ENCODE measurements around the gene ANAPC7. TPM values are rescaled to one million over a fixed set of nuclear protein-coding genes. Genes with fewer than 3 reads are reported as not detected.

Gene ANAPC7
- total RNA-seq, 1 experiment from 2014 or later, result 144 TPM

GRCh38 chr12:110353211-110353965 lies 50.1 kb downstream of the ANAPC7 start:
- Histone ChIP-seq H3K4me1 (ENCODE audit: insufficient read depth, low read length, poor library complexity, severe bottlenecking) (no peaks in the 10 kb centered on the region), H3K27ac (ENCODE audit: low read depth, low read length, poor library complexity, severe bottlenecking) (no peak overlapping the region), H3K4me3 (ENCODE audit: low read depth, low read length, poor library complexity, severe bottlenecking) (no peak overlapping the region), H3K9me3 (ENCODE audit: low read depth, low read length, poor library complexity, severe bottlenecking) (no peaks in the 10 kb centered on the region), H3K36me3 (ENCODE audit: insufficient read depth, low read length, poor library complexity, severe bottlenecking) (peaks cover 7% of the 10 kb centered on the region), H3K27me3 (replicated peaks; ENCODE audit: insufficient read depth, low read depth, low read length, poor library complexity) (no peaks in the 10 kb centered on the region)
- BruUV-seq (replicated peaks), result no TSS peak
- DNase-seq (ENCODE audit: low spot score), result no peak
- intact Hi-C loops (cut with micrococcal nuclease; ENCODE audit: unreplicated experiment), result no loop called here
- POLR2A ChIA-PET (ENCODE audit: low non-redundant PET), result no interaction called here
- CTCF ChIA-PET, result interaction anchor here (0.6 kb wide), 2 partner anchors 31 to 239 kb away, joined by 3 to 4 read pairs; no protein-coding TSS in a partner anchor
- no peak for TF ChIP-seq EZH2 (IDR thresholded peaks at IDR 0.05; ENCODE audit: borderline replicate concordance, low read depth, low read length, poor library complexity, severe bottlenecking)
- TF ChIP-seq, protein P1, sequence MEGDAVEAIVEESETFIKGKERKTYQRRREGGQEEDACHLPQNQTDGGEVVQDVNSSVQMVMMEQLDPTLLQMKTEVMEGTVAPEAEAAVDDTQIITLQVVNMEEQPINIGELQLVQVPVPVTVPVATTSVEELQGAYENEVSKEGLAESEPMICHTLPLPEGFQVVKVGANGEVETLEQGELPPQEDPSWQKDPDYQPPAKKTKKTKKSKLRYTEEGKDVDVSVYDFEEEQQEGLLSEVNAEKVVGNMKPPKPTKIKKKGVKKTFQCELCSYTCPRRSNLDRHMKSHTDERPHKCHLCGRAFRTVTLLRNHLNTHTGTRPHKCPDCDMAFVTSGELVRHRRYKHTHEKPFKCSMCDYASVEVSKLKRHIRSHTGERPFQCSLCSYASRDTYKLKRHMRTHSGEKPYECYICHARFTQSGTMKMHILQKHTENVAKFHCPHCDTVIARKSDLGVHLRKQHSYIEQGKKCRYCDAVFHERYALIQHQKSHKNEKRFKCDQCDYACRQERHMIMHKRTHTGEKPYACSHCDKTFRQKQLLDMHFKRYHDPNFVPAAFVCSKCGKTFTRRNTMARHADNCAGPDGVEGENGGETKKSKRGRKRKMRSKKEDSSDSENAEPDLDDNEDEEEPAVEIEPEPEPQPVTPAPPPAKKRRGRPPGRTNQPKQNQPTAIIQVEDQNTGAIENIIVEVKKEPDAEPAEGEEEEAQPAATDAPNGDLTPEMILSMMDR (conservative IDR thresholded peaks at IDR 0.05; ENCODE audit: low read depth, low read length), result no peak

DNA sequence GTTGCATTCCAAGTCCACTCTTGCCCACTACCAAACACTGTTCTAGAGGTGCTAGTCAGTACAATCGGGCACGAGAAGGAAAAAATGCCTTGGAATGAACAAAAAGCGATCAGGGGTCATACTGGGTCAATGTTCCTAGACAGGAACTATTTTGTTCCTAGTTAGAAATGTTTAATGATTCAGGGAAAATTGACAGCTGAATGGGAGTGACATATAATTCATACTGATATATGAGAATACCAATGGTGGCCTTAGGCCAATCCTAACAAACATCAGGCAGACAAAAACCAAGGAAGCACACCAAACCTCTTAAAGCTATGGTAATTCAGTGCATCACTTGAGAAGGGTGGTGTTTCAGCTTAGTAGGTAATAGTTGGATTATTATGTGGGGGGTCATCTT lies 51.1 kb downstream of the ANAPC7 start:
- ChIA-PET CTCF (no interaction called here), POLR2A (ENCODE audit: low non-redundant PET) (no interaction called here)
- Histone ChIP-seq H3K36me3 (ENCODE audit: insufficient read depth, low read length, poor library complexity, severe bottlenecking) (peaks cover 17% of the 10 kb centered on the region), H3K27ac (ENCODE audit: low read depth, low read length, poor library complexity, severe bottlenecking) (no peak overlapping the region), H3K4me1 (ENCODE audit: insufficient read depth, low read length, poor library complexity, severe bottlenecking) (no peaks in the 10 kb centered on the region), H3K4me3 (ENCODE audit: low read depth, low read length, poor library complexity, severe bottlenecking) (no peak overlapping the region), H3K27me3 (replicated peaks; ENCODE audit: insufficient read depth, low read depth, low read length, poor library complexity) (no peaks in the 10 kb centered on the region), H3K9me3 (ENCODE audit: low read depth, low read length, poor library complexity, severe bottlenecking) (no peaks in the 10 kb centered on the region)
- TF ChIP-seq, protein P1 (conservative IDR thresholded peaks at IDR 0.05; ENCODE audit: low read depth, low read length), result no peak
- TF ChIP-seq EZH2 (IDR thresholded peaks at IDR 0.05; ENCODE audit: borderline replicate concordance, low read depth, low read length, poor library complexity, severe bottlenecking), result no peak
- intact Hi-C loops (cut with micrococcal nuclease; ENCODE audit: unreplicated experiment), result no loop called here
- no peak for DNase-seq (ENCODE audit: low spot score)
- no TSS peak for BruUV-seq (replicated peaks)

DNA sequence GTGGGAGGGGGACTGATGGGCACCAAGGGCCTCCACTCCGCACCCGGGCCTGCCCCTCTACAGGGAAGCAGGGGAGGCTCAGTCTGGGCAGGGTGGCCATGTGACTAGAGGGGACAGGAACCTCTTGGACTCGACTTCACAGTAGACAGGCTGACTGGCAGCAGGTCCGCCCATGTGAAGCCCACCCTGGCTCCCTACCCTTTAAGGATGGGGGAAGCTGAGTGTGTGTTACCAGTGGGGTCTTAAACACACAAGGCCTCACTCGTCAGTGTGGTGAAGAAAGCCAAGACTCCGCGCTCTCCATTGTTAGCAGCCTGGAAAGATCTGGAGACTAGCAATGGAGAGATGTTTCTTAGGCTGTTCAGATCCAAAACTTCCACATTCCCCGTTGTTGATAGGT lies 52.4 kb downstream of the ANAPC7 start:
- intact Hi-C loops (cut with micrococcal nuclease; ENCODE audit: unreplicated experiment), result no loop called here
- no peak for DNase-seq (ENCODE audit: low spot score)
- ChIA-PET POLR2A (ENCODE audit: low non-redundant PET) (no interaction called here), CTCF (no interaction called here)
- TF ChIP-seq EZH2 (IDR thresholded peaks at IDR 0.05; ENCODE audit: borderline replicate concordance, low read depth, low read length, poor library complexity, severe bottlenecking), result no peak
- no peak overlapping the region for H3K4me3 ChIP-seq (ENCODE audit: low read depth, low read length, poor library complexity, severe bottlenecking)
- peaks cover 30% of the 10 kb centered on the region for H3K36me3 ChIP-seq (ENCODE audit: insufficient read depth, low read length, poor library complexity, severe bottlenecking)
- H3K4me1 ChIP-seq (ENCODE audit: insufficient read depth, low read length, poor library complexity, severe bottlenecking), result peaks cover 3% of the 10 kb centered on the region
- no peaks in the 10 kb centered on the region for H3K9me3 ChIP-seq (ENCODE audit: low read depth, low read length, poor library complexity, severe bottlenecking)
- no peak overlapping the region for H3K27ac ChIP-seq (ENCODE audit: low read depth, low read length, poor library complexity, severe bottlenecking)
- H3K27me3 ChIP-seq (replicated peaks; ENCODE audit: insufficient read depth, low read depth, low read length, poor library complexity), result no peaks in the 10 kb centered on the region
- BruUV-seq (replicated peaks), result no TSS peak
